SW480 (cell line): ENCODE measurements around the gene MPND.

Experiments used
- DNase-seq: peaks from one replicate; pipeline ENCODE4 v3.0.0-alpha.2; 2016; ENCODE audit warnings: low spot score

The MPND gene

DNA sequence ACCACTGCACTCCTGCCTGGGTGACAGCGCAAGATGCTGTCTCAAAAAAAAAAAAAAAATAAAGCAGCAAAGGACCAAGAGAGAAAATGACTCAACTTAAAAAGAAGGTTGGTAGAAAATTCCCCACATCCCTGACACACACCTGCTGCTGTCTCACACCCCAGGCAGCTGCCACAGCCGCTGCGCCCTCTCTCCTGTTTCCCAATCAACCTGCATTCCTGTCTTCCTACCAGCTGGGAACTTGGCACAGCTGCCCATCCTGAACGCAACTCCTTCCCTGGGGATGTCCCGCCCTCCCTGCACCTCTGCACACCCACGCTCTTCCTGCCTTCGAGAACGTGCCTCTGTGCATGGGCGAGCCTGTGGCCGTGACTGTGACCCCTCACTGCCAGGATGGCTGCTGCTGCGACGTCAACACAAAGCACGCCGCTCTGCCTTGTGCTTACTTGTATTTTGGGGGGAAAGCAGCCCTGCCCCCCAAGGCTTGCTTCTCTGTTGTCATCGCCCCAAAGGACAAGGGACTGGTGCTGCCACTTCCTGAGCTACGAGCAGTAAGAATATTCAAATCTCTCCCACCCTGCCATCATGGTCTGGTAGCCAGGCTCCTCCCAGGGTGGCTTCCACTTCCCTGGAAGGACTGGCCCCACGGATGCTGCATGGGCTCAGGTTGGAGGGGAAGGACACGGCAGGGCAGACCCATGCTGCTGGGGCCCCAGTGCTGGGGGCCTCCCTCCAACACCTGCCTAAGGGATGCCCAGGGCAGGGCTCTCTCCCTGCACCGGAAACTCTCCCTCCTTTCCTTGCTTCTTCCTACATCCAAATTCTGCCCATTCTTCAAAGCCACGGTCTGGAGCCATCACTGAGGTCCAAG, 36.3 kb downstream of the MPND start:
- DNase-seq, result peak; percentile 85

DNA sequence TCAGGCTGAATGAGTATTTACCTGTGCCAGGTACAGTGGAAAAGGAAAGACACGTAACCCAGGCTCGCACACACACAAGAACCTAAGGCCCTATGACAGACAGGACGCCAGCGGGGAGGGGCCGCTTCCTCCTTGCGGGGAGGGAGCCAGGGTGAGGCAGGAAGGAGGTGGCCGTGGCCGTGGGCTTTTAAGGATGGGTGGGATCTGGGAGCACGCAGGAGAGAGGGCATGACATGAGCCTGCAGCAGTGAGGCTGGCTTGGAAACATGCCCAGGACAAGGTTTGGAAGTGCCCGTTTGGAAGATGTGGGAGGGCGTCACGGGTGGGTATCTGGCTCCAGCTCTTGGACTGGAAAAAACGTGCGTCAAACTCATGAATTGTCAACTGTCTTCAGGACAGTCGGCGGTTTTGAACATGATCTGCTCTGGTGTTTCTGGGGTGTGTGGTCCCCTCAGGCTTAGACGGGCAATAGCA, 36.9 kb downstream of the MPND start:
- DNase-seq, result no peak

DNA sequence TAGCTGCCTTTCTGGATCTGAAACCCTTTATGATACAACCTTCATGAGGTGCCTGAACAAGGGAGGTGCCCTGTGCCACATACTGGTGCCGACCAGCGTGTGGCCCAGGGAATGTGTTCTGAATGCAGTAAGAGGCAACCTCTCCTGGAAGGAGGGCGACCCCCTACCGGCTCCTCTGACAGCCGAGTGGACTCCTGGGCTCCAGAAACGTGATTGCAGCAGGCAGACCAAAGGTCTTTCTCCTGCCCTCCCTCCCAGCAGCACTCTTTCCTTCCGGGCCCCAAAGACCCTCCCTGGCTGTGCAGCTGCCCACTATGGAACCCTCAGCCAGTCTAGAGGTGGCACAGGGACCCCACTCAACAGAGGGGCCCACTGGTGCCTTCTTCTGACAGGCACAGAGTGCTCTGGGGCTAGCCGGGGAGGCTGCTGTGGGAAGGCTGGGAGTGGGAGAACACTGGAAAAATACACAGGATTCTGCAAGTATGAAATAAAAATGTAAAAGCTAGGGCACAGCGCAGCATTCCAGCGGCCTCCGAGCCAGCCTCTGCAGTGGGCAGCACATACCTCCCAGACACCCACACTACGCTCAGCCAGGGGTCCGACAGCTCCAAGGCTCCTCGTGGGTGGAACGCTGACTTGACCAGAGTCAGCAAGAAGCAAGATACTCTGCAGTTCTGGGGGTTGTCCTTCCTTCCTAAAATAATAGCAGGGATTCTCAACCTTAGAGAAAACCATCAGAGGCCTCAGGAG, 42.1 kb downstream of the MPND start:
- DNase-seq, result no peak

DNA sequence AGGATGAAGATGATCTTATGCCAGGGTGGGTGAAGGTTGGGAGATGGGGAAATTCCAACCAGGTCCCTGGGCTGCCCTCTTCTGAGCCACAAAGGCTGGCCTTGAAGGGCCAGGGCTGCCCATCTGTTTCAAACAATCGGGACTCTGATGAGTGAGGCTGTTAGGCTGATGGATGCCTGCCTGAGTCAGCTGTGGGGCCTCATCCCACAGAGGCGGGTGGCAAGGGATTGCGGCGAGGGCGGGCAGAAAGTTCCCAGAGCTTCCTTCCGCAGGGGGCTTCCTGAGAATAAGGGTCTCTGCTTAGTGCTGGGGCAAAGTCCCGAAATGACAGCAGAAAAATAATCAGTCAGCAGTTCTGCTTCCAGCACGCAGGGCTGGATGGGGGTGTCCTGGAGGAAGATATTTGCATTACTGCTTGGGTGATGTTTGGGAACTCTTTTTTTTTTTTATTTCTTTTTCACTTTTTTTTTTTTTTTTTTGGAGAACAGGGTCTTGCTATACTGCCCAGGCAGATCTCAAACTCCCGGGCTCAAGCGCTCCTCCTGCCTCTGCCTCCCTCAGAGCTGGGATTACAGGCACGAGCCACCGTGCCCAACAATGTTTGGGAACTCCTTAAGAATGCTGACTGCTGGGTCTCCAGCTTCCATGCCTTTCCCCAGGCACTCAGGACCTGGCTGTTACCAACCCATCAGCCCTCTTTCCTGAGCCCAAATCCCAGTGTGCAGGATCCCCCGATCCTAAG, 42.9 kb downstream of the MPND start:
- DNase-seq, result no peak

DNA sequence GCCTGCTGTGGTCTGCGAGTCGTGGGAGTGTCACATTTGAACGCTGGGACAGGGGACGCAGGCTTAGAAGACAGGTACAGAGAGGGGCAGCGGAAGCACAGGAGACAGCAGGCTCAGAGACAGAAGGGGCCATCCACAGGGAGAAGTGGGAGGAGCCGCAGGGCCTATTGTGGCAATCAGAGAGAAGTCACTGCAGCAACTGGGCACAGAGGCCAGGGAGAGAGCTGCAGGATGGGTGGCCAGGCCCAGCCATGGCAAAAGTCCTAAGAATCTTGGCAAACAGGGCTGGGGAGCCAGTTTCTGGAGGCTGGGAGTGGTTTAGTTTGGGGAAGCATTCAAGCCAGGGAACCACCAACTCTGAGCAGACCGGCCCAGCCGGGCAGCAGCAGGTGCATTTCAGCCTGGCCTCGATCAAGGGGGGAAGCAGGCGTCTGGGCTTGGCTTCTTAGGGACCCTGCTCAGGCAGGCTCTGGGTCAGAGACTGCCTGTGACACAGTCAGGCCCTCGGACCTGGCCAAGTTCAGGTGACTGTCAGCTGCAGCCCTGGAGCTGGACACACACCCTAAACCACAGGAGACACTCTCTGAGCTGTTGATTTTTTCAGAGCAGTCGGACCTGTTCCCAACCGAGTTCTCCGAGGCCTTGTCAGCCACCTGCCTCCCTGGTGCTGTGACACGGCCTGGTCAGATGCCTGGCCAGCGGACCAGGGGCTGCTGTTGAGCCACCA, 45.1 kb downstream of the MPND start:
- DNase-seq, result no peak

DNA sequence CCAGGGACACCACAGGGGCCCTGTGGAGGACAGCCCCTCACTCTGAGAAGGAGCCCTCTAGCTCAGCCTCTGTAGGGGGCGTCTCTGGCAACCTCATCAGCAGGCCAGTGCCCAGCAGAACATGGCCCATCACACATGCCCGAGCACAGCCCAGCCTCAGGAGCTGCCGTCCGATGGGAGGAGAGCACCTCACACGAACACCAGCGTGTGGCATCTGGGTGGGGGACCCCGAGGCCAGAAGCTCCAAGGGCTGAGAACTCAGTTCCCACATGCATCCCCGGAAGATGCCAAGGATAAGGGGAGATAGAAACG, 45.7 kb downstream of the MPND start:
- DNase-seq, result no peak

DNA sequence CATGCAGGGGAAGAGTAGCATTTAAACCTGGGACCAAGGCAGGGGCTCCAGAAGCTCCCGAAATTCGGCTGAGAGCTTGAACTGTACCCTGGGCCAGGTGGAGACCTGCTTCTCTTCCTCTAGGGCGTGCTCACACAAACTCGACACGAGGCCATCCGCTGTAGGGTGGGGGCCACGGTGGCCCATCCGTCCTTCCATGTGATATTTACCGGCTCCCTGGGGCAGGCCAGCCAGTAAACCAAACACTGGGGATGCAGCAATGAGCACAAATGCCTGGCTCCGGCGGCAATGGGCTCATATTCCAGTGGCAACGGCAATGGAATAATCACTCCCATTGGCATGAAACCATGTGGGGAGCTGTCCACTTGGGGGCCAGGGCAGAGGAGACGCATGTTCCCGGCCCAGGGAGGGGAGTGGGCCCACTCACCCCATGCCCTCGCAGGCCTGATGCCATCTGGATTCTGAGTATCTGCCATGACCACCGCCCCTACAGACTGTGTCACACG, 46.2 kb downstream of the MPND start:
- DNase-seq, result no peak

DNA sequence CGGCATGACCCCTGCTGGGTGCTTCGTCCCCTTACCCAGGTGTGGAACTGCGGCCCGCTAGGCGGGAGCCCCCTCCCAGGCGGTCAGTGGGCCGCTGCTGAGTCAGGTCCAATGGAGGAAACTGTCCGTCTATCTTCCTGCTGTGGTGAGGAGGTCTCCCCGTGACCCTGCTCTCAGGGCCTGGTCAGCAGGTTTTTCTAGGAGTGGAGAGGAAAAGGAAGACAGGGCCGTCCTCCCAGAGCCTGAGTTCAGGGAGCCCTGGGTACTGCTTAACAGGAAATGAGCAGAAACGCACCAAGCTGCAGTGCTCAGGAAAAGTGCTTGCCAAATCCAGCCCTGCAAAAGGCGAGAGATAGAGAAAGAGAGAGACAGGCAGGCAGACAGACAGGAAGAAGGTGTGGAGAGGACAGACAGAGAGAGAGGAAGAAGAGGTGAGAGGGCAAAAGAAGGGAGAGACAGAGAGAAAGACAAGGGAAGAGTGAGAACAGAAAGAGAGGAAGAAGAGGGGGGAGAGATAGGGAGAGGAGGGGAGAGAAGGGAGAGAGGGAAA, 46.7 kb downstream of the MPND start:
- DNase-seq, result no peak

DNA sequence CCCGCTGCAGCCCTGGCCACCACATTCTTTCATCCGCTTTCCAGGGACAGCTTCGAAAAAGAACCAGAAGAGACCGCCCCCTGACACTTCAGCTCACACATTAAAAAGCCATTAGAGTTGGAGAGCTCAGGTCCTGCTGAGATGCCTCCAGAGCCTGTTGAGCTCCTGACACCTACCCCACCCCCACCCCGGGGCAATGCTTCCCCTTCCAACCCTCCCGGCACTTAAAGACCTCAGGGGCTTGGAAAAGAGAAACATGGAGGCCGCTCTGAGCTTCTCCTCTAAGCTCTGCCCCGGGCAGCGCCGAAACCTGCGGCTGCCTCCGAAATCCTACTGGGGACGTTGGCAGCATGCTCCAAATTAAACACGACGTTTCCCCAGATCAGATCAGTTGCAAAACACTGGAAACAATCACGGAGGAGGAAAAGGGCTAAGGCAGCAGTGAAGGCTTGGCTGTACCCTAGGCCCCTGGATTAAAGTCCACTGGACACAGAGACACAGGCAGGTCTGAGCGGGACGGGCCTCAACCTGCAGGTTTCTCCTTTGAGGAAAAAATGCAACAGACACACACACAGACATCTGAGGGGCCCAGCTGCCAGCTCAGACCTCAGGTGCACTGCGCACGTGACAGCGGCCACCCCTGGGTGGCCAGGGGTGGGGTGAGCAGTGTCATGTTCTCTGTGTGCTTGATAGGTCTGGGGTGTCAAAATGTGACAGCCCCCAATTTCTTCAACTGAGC, 47.4 kb downstream of the MPND start:
- DNase-seq, result no peak

DNA sequence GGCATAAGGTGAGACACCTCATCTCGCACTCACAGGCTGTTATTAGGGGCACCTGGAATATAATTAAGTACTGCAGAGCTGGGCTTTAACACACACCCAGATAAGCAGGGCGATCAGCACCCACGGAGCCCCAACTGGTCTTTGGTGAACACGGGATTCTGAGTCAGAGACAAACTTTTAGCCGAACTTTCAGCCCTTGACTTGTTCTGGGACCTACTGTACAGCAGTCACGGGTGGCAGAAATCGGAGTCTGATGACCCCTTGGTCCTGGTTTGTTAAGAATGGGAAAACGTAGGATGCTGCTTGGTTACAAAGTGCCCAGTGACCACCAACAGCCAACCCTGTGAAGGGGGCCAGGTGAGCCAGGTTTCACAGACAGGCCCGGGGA, 47.9 kb downstream of the MPND start:
- DNase-seq, result no peak

DNA sequence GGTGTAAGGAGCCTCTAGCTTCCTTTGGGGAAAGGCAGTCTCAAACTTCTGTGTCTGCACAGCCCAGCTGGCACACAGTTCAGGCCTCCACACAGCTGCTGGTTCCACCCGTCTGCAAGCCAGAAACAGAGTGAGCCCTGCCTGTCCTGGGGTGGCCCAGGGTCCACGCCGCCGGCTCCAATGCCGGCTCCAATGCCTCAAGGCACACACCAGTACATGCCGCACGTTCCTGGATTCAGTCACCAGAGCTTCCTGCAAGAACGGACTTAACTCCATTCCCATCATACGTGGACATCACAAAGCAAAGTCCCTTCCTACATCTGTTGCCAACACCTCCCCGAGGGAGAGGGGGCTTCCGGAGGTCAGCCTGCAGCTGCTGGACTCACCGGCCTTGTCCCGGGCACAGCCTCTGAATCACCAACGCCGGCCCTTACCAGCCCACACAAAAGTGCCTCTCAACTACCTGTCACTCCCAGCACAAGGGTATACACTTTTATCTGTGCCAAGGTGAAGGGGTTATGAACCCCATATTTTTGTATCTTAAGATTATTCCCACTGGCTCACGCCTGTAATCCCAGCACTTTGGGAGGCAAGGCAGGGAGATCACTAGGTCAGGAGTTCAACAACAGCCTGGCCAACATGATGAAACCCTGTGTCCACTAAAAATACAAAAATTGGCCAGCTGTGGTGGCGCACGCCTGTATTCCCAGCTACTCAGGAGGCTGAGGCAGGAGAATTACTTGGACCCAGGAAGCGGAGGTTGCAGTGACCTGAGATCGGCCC, 48.5 kb downstream of the MPND start:
- DNase-seq, result no peak

DNA sequence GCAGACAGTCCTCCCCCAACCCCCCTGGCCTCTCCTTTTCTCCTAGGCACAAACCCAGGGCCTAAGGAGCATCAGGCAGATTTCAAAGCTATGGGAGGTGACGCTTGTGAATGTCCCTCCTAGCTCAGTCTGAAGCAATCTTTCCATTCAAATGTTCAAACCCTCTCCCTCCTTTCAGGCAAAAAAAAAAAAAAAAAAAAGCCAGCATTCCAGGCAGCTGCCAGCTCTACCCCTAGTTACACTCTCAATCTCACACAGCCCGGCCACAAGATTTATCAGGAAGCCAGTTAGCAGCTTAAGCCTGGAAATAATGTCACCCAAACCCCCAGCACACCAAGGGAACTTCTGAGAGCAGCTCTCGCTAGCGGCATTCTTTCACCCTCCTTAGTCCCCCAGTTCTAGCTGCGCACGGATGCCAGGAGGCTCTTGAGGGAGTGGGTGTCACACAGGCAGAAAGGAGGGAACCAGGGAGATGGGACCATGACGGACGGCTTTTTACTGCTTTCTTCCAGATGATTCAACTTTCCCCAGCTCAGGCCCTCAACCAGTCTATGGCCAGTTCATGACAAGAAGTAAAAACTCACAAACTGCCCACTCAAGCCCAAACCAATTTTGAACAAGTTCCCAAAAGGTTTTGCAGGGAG, 50.7 kb downstream of the MPND start:
- DNase-seq, result no peak

DNA sequence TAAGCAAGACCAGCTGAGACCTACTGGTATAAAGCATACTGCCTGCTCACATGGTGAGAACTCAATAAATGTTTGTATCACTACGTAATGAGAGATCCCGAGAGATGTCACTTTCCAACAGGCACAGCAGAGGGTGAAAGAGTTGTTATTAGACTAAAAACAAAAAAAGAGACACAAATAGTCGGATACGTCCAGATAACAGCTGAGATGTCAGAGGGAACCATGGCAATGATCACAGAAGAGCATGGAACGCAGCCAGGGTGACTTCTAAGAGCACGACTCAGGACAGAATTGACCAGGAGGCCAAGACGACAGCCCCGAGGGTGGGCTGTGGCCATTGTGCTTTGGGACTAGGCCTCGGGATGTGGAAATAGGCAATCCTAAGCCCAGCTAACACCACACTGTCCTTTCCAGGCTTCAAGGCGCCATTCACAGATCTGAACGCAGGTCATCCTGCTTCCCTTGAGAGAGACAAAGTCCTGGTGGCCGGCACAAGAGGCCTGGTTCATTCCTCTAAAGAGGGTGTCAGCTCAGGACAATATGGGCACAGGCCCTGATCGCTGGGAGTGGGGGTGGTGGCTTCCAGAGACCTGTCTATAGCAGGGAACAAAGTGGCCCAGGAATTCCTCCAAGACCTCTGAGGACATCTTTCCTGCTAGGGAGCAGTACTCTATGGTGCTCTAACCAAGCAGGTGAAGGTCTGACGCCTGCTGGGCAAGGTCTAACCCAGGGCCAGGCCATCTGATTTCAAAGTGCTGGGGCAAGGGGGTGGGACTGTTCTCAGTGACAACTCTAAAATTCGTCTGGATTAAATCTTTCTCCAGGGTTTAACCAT, 53.8 kb downstream of the MPND start:
- no peak for DNase-seq

DNA sequence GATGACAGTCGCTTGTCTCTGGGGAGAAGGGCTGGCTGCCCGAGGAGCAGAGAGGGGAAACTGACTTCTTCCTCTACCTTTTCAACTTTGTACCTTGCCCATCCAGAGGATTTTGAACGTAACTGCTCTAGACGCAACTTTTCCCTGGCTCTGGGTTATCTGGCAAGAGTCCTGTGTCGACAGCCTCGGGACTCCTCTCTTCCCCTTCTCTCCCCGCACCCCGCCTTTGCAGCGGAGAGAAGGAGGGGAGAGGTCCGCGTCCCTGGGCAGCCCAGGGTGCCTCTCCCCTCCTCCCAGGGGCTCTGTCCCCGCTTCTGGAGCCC, 56.4 kb downstream of the MPND start:
- DNase-seq, result no peak

DNA sequence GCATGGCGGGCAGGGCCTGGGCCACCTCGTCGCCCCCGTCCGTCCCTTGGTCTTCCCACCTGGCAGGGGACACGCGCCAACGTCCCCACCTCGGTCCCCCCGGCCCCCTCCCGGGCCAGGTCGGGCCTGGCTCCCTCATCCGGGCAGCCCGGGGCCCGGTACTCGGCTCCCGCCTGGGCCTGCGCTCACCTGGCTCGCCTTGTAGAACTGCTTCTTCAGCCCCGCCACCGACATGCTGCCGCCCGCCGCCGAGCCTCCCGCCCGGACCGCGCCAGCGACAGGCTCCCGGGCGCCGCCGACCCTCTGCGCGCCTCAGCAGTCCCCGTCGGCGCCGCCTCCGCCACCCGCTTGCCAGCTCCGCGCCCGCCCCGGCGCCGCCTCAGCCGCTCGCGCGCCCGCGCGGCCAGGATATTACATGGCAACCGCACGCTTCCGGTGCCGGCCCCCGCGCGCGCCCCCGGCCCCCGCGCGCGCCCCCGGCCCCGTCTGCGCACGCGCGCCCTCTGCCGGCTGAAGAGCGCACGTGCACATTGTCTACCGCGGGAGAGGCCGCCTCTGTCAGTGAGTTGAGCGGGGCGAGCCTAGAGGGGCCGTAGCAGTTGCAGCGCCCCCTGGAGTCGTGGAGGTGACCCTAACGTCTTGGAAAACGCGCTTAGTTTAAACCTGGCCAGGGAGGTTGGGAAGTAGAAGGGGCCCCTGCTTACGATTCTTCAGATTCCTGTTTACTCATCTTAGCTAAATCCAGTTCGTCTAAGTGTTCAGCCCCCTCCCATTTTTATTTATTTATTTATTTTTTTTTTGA, 57.0 kb downstream of the MPND start, which contains the start of gene SH3GL1:
Gene SH3GL1, minus strand, starts transcription at position 413 of the 802 bp plus-strand sequence. Its CDS starts 179 bp downstream, at position 234.
- DNase-seq, result peak; percentile 82

DNA sequence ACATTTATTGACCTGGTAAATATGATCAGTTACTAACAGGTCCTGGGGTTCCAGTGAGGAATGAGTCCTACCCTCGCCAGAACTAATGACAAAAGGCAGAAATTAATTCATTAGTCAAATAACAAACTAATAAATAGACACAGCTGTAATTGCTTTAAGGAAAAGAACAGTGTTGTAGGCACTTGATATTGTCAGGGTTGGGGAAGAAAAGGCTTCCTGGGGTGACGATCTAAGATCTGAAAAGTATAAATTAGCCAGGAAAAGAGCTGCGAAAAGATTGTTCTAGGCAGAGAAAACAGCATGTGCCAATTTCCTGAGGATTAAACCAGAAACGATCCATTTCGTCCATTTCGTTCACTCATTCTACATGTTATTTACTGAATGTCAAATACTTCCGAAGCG, 58.4 kb downstream of the MPND start:
- no peak for DNase-seq

DNA sequence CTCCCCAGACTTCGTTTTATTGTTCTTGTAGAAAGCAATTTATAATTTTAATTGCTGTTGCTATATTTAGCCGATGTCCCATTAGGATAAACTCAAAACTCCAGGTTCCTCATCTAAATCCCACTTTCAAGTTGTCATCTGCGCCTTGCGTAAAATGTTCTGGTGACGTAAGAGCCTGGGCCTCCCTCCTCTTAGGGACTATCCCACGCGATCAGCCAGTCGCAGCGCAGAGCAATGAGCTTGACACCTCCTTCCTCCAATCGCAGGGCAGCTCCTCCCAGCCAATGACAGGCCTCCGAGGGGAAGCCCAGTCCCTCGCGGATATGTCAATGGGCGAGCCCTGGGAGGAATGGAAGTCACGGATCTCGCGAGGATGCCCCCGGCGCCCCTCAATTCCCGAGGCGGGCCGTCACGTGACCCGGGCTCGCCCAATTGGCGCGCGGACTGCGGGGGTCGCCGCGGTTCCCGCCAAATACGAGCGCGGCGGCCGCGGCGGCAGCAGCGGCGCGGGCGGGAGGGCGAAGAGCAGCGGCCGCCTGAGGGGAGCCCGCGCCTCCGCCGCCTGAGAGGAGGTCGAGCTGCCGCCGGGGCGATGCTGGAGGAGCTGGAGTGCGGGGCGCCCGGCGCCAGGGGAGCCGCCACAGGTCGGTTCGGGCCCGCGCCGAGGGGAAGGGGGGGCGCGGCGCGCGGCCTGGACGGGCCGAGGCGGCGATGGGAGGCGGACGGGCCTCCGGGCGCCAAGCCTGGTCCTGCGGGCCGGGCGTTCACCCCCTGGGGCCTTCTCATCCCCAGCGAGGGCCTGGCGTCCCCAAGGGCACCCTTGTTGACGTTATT, 59.0 kb downstream of the MPND start, which contains the start of gene CHAF1A:
Gene CHAF1A, plus strand, starts transcription at position 470 of the 834 bp plus-strand sequence. Its CDS starts 123 bp downstream, at position 593.
- DNase-seq, result peak; percentile 99
